ENCODE measurements around the gene SFT2D1. TPM values are rescaled to one million over a fixed set of nuclear protein-coding genes. Genes with fewer than 3 reads are reported as not detected.

Gene SFT2D1
- total and polyA plus RNA-seq, 7 donors: 11.6 to 54.9 (median 16.4) TPM

DNA sequence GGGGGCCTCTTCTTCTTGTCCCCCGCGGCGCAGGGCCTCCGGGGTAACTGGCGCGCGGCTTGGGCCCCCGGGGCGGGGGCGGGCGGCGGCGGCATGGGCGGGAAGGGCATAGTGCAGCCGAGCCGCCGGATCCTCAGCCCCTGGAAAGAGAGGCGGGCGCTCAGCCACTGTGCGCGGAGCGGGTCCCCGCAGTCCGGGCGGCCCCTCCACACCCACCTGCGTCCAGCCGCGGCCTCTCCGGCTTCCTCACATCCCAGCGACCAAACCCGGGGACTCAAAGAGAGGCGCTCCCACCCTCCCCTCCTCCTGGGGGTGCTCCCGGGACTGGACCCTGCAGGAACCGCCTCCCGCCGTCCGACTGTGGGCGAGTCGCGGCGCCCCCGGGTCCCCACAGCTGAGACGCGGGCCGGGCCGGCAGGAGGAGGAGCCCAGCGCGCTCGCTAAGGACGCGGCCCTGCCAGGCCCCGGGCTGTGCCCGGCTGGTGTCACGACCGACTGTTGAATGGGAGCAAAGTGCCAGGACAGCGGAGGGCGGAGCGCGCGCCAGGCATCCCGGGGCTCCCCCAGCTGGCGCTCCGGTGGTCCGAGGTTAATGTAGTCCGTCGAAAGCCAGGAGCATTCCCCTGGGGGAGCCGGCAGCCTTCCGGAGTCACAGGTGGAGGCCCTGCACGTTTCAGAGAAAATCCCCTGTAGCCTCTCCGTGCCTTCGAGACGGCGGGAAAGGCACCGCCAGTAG, 34.1 kb downstream of the SFT2D1 start, which contains the start of gene PRR18:
TSS of gene PRR18 (minus strand) at position 360 of the 736 bp plus-strand sequence. CDS start at position 110, 250 bp downstream.
- WGBS, 3 donors: 1 to 2% (median 1%) methylated on average over 38 to 74 of the region's 74 CpGs
- H3K27ac ChIP-seq: no peak within 1 kb of the TSS
- H3K9me3 ChIP-seq: no peaks in the 10 kb centered on the region
- no peaks in the 10 kb centered on the region for H3K4me1 ChIP-seq
- TF ChIP-seq, protein P1, sequence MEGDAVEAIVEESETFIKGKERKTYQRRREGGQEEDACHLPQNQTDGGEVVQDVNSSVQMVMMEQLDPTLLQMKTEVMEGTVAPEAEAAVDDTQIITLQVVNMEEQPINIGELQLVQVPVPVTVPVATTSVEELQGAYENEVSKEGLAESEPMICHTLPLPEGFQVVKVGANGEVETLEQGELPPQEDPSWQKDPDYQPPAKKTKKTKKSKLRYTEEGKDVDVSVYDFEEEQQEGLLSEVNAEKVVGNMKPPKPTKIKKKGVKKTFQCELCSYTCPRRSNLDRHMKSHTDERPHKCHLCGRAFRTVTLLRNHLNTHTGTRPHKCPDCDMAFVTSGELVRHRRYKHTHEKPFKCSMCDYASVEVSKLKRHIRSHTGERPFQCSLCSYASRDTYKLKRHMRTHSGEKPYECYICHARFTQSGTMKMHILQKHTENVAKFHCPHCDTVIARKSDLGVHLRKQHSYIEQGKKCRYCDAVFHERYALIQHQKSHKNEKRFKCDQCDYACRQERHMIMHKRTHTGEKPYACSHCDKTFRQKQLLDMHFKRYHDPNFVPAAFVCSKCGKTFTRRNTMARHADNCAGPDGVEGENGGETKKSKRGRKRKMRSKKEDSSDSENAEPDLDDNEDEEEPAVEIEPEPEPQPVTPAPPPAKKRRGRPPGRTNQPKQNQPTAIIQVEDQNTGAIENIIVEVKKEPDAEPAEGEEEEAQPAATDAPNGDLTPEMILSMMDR (IDR thresholded peaks at IDR 0.05): no peak
- intact Hi-C loops (cut with DNase I): no loop called here
- H3K4me3 ChIP-seq: peak within 1 kb of the TSS; percentile 66
- ATAC-seq (peak; percentile 48 to 71 (median 62)), DNase-seq (no peak)
- peaks cover 0 to 42% (median 15%) of the 10 kb centered on the region in 3 donors for H3K27me3 ChIP-seq (ENCODE audit: insufficient read depth in 3 of 3, low read length in 2 of 3)
- no peaks in the 10 kb centered on the region for H3K36me3 ChIP-seq (ENCODE audit: insufficient read depth in 1 of 2, low read depth in 1 of 2)

DNA sequence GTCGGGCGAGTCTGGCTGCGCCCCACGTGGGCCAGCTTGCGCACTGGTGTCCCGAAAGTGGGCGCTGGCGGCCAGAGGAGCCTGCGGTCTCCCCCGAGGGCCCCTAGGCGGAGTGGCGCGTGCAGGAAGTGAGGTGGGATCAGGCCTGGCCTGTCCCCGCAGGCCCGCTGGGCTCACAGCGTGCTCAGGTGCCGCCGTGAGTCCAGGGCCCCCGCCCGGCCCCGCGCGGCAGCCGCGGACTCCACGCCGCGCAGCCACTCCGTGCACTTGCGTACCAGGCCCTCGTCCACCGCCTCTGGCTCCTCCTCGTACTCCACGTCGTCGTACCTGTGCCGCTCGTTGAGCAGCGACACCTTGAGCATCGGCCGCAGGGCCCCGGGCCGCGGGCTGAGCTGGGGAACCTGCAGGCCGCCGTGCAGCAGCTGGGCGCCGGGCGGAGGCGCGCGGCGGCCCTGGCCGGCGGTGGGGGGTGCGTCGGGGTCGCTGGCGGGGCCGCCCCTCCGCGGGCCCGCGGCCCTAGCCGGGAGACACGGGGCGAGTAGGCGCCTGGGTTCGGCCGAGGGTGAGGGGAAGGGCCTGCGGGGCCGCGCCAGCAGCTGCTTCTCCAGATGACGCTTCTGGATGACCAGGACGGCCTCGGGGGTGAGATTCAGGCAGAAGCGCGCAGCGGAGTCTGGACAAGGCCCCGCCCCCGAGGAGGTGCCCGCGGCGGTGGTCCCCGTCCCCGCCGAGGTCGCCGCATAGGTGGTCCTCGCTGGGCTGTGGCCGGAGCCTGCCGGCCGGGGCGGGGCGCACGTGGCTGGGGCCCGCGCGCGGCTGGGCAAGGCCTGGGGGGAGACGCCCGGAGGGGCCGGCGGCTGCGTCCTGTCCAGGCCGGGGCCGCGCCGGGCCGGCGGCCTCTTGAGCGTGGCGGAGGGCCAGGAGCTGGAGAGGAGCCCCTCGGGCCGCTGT, 35.0 kb downstream of the SFT2D1 start:
- H3K4me1 ChIP-seq: no peaks in the 10 kb centered on the region
- peak overlapping the region; percentile 66 for H3K4me3 ChIP-seq
- intact Hi-C loops (cut with DNase I): no loop called here
- H3K36me3 ChIP-seq (ENCODE audit: insufficient read depth in 1 of 2, low read depth in 1 of 2): no peaks in the 10 kb centered on the region
- TF ChIP-seq, protein P1 (IDR thresholded peaks at IDR 0.05): no peak
- no peaks in the 10 kb centered on the region for H3K9me3 ChIP-seq
- H3K27ac ChIP-seq: no peak overlapping the region
- WGBS, 3 donors: 8 to 12% (median 11%) methylated on average over 56 to 115 of the region's 115 CpGs
- DNase-seq (no peak), ATAC-seq (peak; percentile 25 to 46 (median 42))
- H3K27me3 ChIP-seq (ENCODE audit: insufficient read depth in 3 of 3, low read length in 2 of 3): peaks cover 0 to 42% (median 15%) of the 10 kb centered on the region in 3 donors

DNA sequence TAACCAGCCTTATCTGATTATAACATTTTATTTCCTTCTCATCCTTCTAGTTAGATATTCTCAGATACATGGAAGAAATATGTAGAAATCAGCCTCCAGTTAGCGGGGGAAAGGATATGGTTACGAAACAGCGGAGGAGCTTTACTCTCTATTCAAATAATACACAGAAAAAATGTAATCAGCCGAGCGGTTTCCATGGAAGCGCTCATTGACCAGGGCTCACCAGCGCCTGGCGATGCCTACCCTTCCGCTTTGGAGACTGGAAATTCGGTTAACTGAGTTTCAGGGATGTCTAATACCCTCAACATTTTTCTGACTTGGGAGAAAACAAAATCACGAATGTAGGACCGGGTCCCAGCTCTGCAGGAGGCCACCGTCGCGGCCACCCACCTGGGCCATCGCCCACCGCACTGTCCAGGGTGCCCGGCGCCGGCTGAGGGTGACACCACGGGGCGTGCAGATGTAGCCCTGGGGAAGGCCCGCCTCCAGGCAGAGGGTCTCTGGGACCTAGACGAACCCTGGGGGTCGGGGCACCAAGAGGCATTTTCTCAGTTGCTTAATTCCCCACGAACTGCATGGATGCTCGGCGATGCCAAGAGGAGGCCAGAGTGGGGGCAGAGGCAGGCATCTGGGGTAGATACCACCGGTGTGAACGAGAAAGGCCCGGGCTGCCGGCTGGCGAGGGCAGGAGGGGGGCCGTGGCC, 35.8 kb downstream of the SFT2D1 start:
- 78 to 80% (median 78%) methylated on average over 33 to 34 of the region's 34 CpGs for WGBS, 3 donors
- H3K4me1 ChIP-seq: no peaks in the 10 kb centered on the region
- H3K4me3 ChIP-seq: peak overlapping the region; percentile 66
- intact Hi-C loops (cut with DNase I): no loop called here
- no peaks in the 10 kb centered on the region for H3K36me3 ChIP-seq (ENCODE audit: insufficient read depth in 1 of 2, low read depth in 1 of 2)
- H3K27ac ChIP-seq: no peak overlapping the region
- no peaks in the 10 kb centered on the region for H3K9me3 ChIP-seq
- H3K27me3 ChIP-seq (ENCODE audit: insufficient read depth in 3 of 3, low read length in 2 of 3): peaks cover 0 to 42% (median 15%) of the 10 kb centered on the region in 3 donors
- TF ChIP-seq, protein P1 (IDR thresholded peaks at IDR 0.05): no peak
- no peak for DNase-seq
- no peak for ATAC-seq

DNA sequence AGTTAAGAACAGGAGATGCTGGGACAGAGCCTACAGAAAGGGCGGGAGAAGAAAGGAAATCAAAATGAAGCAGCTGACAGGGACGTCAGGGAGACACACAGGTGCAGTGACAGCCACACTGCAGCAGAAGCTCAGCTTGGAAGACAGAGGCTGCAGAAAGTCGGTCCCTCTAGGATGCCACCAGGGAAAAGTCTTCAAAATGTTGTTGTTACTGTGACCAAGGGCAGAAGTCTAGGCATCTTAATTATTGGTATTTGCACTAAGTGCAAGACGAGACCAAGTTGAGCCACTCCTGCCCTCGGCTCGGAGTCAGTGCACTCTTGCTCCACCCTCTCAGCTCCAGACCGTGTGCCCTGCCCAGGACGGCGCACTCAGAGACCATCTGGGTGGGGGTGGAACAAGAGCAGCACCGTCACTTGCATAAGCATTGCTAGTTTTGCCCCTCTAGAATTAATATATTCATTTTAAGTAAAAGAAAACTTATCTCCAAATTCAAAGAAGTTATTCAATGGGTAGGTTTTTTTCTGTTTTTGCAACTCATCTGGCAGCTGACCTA, 36.7 kb downstream of the SFT2D1 start:
- H3K9me3 ChIP-seq: no peaks in the 10 kb centered on the region
- H3K4me1 ChIP-seq: no peaks in the 10 kb centered on the region
- peaks cover 0 to 42% (median 14%) of the 10 kb centered on the region in 3 donors for H3K27me3 ChIP-seq (ENCODE audit: insufficient read depth in 3 of 3, low read length in 2 of 3)
- DNase-seq: no peak
- no peaks in the 10 kb centered on the region for H3K36me3 ChIP-seq (ENCODE audit: insufficient read depth in 1 of 2, low read depth in 1 of 2)
- TF ChIP-seq, protein P1 (IDR thresholded peaks at IDR 0.05): no peak
- ATAC-seq: no peak
- intact Hi-C loops (cut with DNase I): no loop called here
- H3K27ac ChIP-seq: no peak overlapping the region
- H3K4me3 ChIP-seq: no peak overlapping the region
- WGBS, 3 donors: 55 to 68% (median 61%) methylated on average over 10 of the region's 10 CpGs
